GM23248 (cell line): Measurements from ENCODE around the gene C1orf21. TPM values are rescaled to one million over a fixed set of nuclear protein-coding genes. Genes with fewer than 3 reads are reported as not detected.

Experiments
- DNase-seq: peaks from one replicate; pipeline ENCODE4 v3.0.0-alpha.2; 2015
- H2AFZ ChIP-seq: fragments of 200-600 bp; sonication (generic); 2 replicates; pipeline ENCODE4 v1.6.1; 2016; ENCODE audit warnings: antibody characterized with exemption
- H3F3A ChIP-seq: fragments of 200-600 bp; sonication (generic); 2 replicates; pipeline ENCODE4 v1.6.1; 2016; ENCODE audit warnings: mild to moderate bottlenecking, antibody characterized with exemption, mixed run types; ENCODE audit not compliant: insufficient read depth
- H3K27ac ChIP-seq: fragments of 200-600 bp; sonication (generic); 2 replicates; pipeline ENCODE4 v1.5.1; 2016; ENCODE audit warnings: mild to moderate bottlenecking
- H3K27me3 ChIP-seq: fragments of 200-600 bp; sonication (generic); replicated peaks from 2 replicates; pipeline ENCODE4 v1.6.1; 2016; ENCODE audit warnings: mild to moderate bottlenecking; ENCODE audit not compliant: insufficient read depth
- H3K36me3 ChIP-seq: fragments of 200-600 bp; sonication (generic); 2 replicates; pipeline ENCODE4 v1.6.1; 2016; ENCODE audit warnings: low read depth, mild to moderate bottlenecking
- H3K4me1 ChIP-seq: fragments of 200-600 bp; sonication (generic); 2 replicates; pipeline ENCODE4 v1.6.1; 2016; ENCODE audit warnings: mild to moderate bottlenecking; ENCODE audit not compliant: insufficient read depth
- H3K4me2 ChIP-seq: fragments of 200-600 bp; sonication (generic); one replicate; pipeline ENCODE4 v1.6.1; 2016; ENCODE audit warnings: mild to moderate bottlenecking; ENCODE audit not compliant: unreplicated experiment
- H3K4me3 ChIP-seq: fragments of 200-600 bp; sonication (generic); 2 replicates; pipeline ENCODE4 v1.5.1; 2016; ENCODE audit warnings: mild to moderate bottlenecking
- H3K79me2 ChIP-seq: fragments of 200-600 bp; sonication (generic); 2 replicates; pipeline ENCODE4 v1.6.1; 2016; ENCODE audit warnings: mild to moderate bottlenecking; ENCODE audit not compliant: insufficient read depth
- H3K9ac ChIP-seq: fragments of 200-600 bp; sonication (generic); 2 replicates; pipeline ENCODE4 v1.6.1; 2016; ENCODE audit warnings: mild to moderate bottlenecking
- H3K9me2 ChIP-seq: fragments of 200-600 bp; sonication (generic); 2 replicates; pipeline ENCODE4 v1.6.1; 2016; ENCODE audit warnings: mixed run types, mild to moderate bottlenecking, moderate library complexity; ENCODE audit not compliant: insufficient read depth
- H3K9me3 ChIP-seq: fragments of 200-600 bp; sonication (generic); one replicate; pipeline ENCODE4 v1.6.1; 2017; ENCODE audit warnings: low read depth
- H4K20me1 ChIP-seq: fragments of 200-600 bp; sonication (generic); 2 replicates; pipeline ENCODE4 v1.6.0; 2016; ENCODE audit not compliant: insufficient read depth
- EZH2 ChIP-seq: fragments of 200-600 bp; sonication (generic); IDR thresholded peaks from 2 replicates; pipeline ENCODE4 v1.6.1; 2018; ENCODE audit warnings: antibody characterized with exemption, mild to moderate bottlenecking; ENCODE audit not compliant: insufficient read depth, poor library complexity, severe bottlenecking
- EZH2phosphoT487 ChIP-seq: fragments of 200-600 bp; sonication (generic); IDR thresholded peaks from 2 replicates; pipeline ENCODE4 v1.6.1; 2018; ENCODE audit warnings: antibody characterized with exemption, moderate library complexity, mild to moderate bottlenecking, low read depth; ENCODE audit not compliant: insufficient read depth
- WGBS, 2 experiments: methylation state at CpG; one replicate each; pipeline ENCODE4 v1.1.6; 2015 to 2017; ENCODE audit warnings: low lambda C conversion rate in 2 of 2, low coverage in 1 of 2; ENCODE audit errors: missing lambda C conversion rate in 2 of 2; 5-methylcytosine and 5-hydroxymethylcytosine counted together
- in situ Hi-C: fragments of 300-500 bp; cut with MboI; formaldehyde crosslinking; loops from 2 replicates; pipeline ENCODE4 v1.15.0; 2020
- polyA plus RNA-seq: library from polyadenylated mRNA; unstranded; fragments of >200 nt; fragmentation: Nextera tagmentation; extraction: Ambion mirVana; gene quantifications from 2 replicates; pipeline ENCODE4 v1.2.1, GENCODE V29; 2016
- total RNA-seq: library from RNA; depleted of rRNA; stranded (reverse); fragments of >200 nt; shearing (Covaris generic); gene quantifications from 2 replicates; pipeline ENCODE4 v1.2.3, GENCODE V29; 2014

Gene C1orf21
- total and polyA plus RNA-seq, 2 experiments from 2014 or later: 16.7 to 20.0 TPM

DNA sequence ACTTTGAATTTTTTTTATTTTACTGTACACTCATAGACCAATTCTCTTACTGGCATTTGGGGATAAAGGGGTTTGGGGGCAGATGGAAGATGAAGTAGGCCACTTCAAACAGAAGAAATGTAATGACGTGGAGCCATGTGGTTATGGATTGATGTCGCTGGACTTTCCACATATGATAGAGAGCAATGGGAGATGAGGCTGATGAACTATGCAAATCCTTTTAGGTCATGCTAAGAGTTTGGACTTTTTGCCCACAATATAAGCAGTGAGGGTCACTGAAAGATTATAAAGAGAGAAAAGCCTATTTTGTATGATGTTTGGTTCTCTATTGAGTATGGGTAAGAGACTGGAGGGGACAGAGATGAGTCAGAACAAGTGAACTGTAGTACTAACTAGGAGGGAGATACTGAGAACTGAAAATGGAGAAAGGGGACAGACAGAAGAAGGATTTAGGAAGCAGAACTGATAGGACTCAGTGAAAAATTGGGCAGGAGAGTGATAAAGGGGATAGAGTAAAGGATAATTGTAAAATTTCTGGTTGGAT, 9.2 kb downstream of the C1orf21 start:
- Histone ChIP-seq H2AFZ (no peak overlapping the region), H3K27me3 (no peaks in the 10 kb centered on the region), H3K4me1 (peaks cover 16% of the 10 kb centered on the region), H3K79me2 (peaks cover 33% of the 10 kb centered on the region; the same call in 1 of the 2 replicates), H3K4me2 (no peak overlapping the region), H3F3A (peaks cover 10% of the 10 kb centered on the region), H3K9me3 (no peaks in the 10 kb centered on the region), H3K9me2 (no peaks in the 10 kb centered on the region), H3K36me3 (no peaks in the 10 kb centered on the region), H4K20me1 (no peaks in the 10 kb centered on the region), H3K9ac (no peak overlapping the region), H3K27ac (no peak overlapping the region), H3K4me3 (no peak overlapping the region)
- no peak for DNase-seq
- in situ Hi-C loops: loop anchor here (25.0 kb wide), 1 partner anchor 309 kb away; no protein-coding TSS in a partner anchor
- WGBS, 2 experiments: 97 to 98% methylated on average over 2 of the region's 2 CpGs
- no peak for TF ChIP-seq EZH2phosphoT487
- TF ChIP-seq EZH2: no peak

DNA sequence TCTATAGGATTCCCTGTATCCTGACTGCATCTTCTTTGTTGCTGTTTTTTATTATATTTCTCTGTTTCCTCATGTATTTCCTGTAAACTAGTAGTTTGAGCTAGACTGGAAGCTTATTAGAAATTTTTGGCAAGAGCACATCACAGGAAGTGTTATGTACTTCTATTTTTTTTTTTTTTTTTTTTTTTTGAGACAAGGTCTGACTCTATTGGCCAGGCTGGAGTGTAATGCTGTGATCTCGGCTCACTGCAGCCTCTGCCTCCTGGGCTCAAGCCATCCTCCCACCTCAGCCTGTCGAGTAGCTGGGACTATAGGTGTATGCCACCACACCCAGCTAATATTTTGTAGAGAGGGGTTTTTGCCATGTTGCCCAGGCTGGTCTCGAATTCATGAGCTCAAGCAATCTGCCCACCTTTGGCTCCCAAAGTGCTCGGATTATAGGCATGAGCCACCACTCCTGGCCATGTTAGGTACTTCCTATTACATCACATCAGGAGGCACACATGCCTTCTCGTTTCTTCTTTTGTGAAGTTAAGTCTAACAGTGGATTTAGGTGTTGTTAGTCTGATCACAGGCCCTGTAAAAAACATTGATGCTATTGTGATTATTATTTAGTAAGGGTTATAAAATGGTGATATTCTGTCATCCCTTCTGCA, 12.5 kb downstream of the C1orf21 start:
- Histone ChIP-seq H3K9me3 (no peaks in the 10 kb centered on the region), H3K36me3 (no peaks in the 10 kb centered on the region), H3F3A (peaks cover under 1% of the 10 kb centered on the region; the same call in 1 of the 2 replicates), H3K27me3 (no peaks in the 10 kb centered on the region), H3K4me1 (0 out of 2 replicates have a peak, but pooled peaks cover under 1% of the 10 kb centered on the region), H3K9ac (no peak overlapping the region), H3K4me3 (no peak overlapping the region), H3K79me2 (peaks cover 37% of the 10 kb centered on the region; the same call in 1 of the 2 replicates), H4K20me1 (no peaks in the 10 kb centered on the region), H2AFZ (no peak overlapping the region), H3K4me2 (no peak overlapping the region), H3K9me2 (no peaks in the 10 kb centered on the region), H3K27ac (no peak overlapping the region)
- TF ChIP-seq EZH2phosphoT487 (no peak), EZH2 (no peak)
- DNase-seq: no peak
- WGBS, 2 experiments: 56 to 58% methylated on average over 5 of the region's 5 CpGs
- in situ Hi-C loops: loop anchor here (25.0 kb wide), 1 partner anchor 312 kb away; no protein-coding TSS in a partner anchor

DNA sequence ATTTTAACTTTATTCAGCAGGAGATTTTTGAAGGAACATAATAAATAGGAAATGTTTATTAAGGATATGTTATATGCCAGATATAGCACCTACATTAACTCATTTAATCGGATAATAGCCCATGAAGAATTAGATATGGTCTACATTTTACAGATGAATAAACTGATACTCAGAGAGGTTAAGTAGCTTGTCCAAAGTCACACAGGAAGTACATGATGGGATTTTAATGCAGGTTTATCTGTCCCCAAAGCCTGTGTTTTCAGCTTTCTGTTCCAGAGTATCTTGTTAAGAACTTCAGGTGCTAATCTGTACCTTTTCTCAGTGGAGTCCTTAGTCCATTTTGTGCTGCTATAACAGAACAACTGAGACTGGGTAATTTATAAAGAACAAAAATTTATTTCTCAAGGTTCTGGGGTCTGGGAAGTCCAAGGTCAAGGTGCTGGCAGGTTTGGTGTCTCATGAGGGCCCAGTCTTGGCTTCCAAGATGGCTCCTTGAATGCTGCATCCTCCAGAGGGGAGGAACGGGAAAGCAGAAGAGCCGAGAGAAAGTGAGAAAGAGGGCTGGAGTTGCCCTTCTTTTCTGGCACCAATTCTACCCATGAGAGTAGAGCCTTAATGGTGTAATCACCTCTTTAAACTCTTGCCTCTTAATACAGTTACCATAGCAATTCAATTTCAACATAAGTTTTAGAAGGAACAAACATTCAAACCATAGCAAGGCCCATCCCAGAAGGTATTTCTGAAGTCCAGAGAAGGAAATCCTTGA, 17.3 kb downstream of the C1orf21 start:
- no peaks in the 10 kb centered on the region for H3K27me3 ChIP-seq
- H3K36me3 ChIP-seq: no peaks in the 10 kb centered on the region
- no peak overlapping the region for H3K4me3 ChIP-seq
- H3K4me2 ChIP-seq: no peak overlapping the region
- no peaks in the 10 kb centered on the region for H4K20me1 ChIP-seq
- DNase-seq: no peak
- TF ChIP-seq EZH2phosphoT487 (no peak), EZH2 (no peak)
- 89 to 93% methylated on average over 3 of the region's 3 CpGs for WGBS, 2 experiments
- H3K9me2 ChIP-seq: no peaks in the 10 kb centered on the region
- H3K27ac ChIP-seq: no peak overlapping the region
- no peaks in the 10 kb centered on the region for H3K9me3 ChIP-seq
- peaks cover 21% of the 10 kb centered on the region; the same call in 1 of the 2 replicates for H3K79me2 ChIP-seq
- peaks cover 14% of the 10 kb centered on the region for H3F3A ChIP-seq
- in situ Hi-C loops: no loop called here
- H2AFZ ChIP-seq: no peak overlapping the region
- H3K9ac ChIP-seq: no peak overlapping the region
- peaks cover 15% of the 10 kb centered on the region for H3K4me1 ChIP-seq

DNA sequence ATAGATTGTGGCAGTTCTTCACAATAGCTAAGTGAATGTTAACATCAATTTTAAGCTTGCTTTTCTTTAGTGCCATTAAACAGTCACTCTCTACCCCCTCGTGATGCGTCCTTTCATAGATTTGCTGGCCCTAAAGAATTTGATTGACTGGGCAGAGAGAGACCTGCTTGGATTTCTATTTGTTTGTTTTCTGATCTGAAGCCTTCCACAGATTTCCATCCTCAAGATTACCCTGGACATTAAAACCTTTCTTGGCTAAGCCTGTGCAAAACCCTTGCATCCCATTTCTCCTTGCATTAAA, 17.8 kb downstream of the C1orf21 start:
- no peak overlapping the region for H3K4me3 ChIP-seq
- H2AFZ ChIP-seq: no peak overlapping the region
- no peaks in the 10 kb centered on the region for H3K36me3 ChIP-seq
- no peaks in the 10 kb centered on the region for H3K9me3 ChIP-seq
- peaks cover 15% of the 10 kb centered on the region for H3F3A ChIP-seq
- in situ Hi-C loops: no loop called here
- H3K27me3 ChIP-seq: no peaks in the 10 kb centered on the region
- peaks cover 20% of the 10 kb centered on the region for H3K4me1 ChIP-seq
- TF ChIP-seq EZH2 (no peak), EZH2phosphoT487 (no peak)
- H3K4me2 ChIP-seq: no peak overlapping the region
- H3K9ac ChIP-seq: no peak overlapping the region
- DNase-seq: no peak
- H3K27ac ChIP-seq: no peak overlapping the region
- no peaks in the 10 kb centered on the region for H4K20me1 ChIP-seq
- WGBS, 2 experiments: 81 to 82% methylated on average over 2 of the region's 2 CpGs
- no peaks in the 10 kb centered on the region for H3K9me2 ChIP-seq
- peaks cover 20% of the 10 kb centered on the region; the same call in 1 of the 2 replicates for H3K79me2 ChIP-seq
